IPS-15b (cell line): ENCODE data around the gene YEATS4.

Experiments used
- H3K27me3 ChIP-seq: one replicate; pipeline ENCODE4 v1.6.1; 2013; ENCODE audit warnings: low read length; ENCODE audit not compliant: control insufficient read depth, insufficient read depth
- H3K36me3 ChIP-seq: one replicate; pipeline ENCODE4 v1.6.1; 2013; ENCODE audit warnings: low read length; ENCODE audit not compliant: control insufficient read depth, insufficient read depth
- H3K4me1 ChIP-seq: one replicate; pipeline ENCODE4 v1.6.1; 2013; ENCODE audit warnings: mild to moderate bottlenecking, low read length; ENCODE audit not compliant: control insufficient read depth, insufficient read depth
- H3K4me3 ChIP-seq: one replicate; pipeline ENCODE4 v1.5.1; 2013; ENCODE audit warnings: low read depth, low read length
- H3K9ac ChIP-seq: one replicate; pipeline ENCODE4 v1.6.1; 2013; ENCODE audit warnings: low read depth, mild to moderate bottlenecking, low read length
- H3K9me3 ChIP-seq: one replicate; pipeline ENCODE4 v1.6.1; 2013; ENCODE audit warnings: mild to moderate bottlenecking, low read length; ENCODE audit not compliant: control insufficient read depth, insufficient read depth

YEATS4 gene

GRCh38 chr12:69345077-69345476, 14.5 kb upstream of the YEATS4 start:
- no peaks in the 10 kb centered on the region for H3K36me3 ChIP-seq
- H3K9ac ChIP-seq = no peak overlapping the region
- no peaks in the 10 kb centered on the region for H3K27me3 ChIP-seq
- H3K4me1 ChIP-seq = no peaks in the 10 kb centered on the region
- no peak overlapping the region for H3K4me3 ChIP-seq
- H3K9me3 ChIP-seq = no peaks in the 10 kb centered on the region

GRCh38 chr12:69345742-69346141, 13.8 kb upstream of the YEATS4 start:
- Histone ChIP-seq H3K4me3 (no peak overlapping the region), H3K4me1 (no peaks in the 10 kb centered on the region), H3K9me3 (no peaks in the 10 kb centered on the region), H3K27me3 (no peaks in the 10 kb centered on the region), H3K9ac (no peak overlapping the region), H3K36me3 (no peaks in the 10 kb centered on the region)

GRCh38 chr12:69348162-69348938, 11.2 kb upstream of the YEATS4 start, which contains the start of gene LYZ:
TSS of gene LYZ (plus strand) at chr12:69348381. CDS start at chr12:69348409, 28 bp downstream.
- no peak within 1 kb of the TSS for H3K4me3 ChIP-seq
- H3K9me3 ChIP-seq = no peaks in the 10 kb centered on the region
- H3K4me1 ChIP-seq = no peaks in the 10 kb centered on the region
- H3K36me3 ChIP-seq = no peaks in the 10 kb centered on the region
- H3K27me3 ChIP-seq = no peaks in the 10 kb centered on the region
- no peak within 1 kb of the TSS for H3K9ac ChIP-seq

GRCh38 chr12:69350002-69350626, 9.4 kb upstream of the YEATS4 start:
- Histone ChIP-seq H3K9ac (no peak overlapping the region), H3K36me3 (no peaks in the 10 kb centered on the region), H3K4me3 (no peak overlapping the region), H3K9me3 (no peaks in the 10 kb centered on the region), H3K4me1 (no peaks in the 10 kb centered on the region), H3K27me3 (no peaks in the 10 kb centered on the region)

GRCh38 chr12:69350777-69351176, 8.8 kb upstream of the YEATS4 start:
- Histone ChIP-seq H3K9ac (no peak overlapping the region), H3K4me3 (no peak overlapping the region)

GRCh38 chr12:69351462-69352236, 7.9 kb upstream of the YEATS4 start:
- H3K9ac ChIP-seq = no peak overlapping the region
- no peak overlapping the region for H3K4me3 ChIP-seq
- H3K9me3 ChIP-seq = no peaks in the 10 kb centered on the region

More at GRCh38 chr12:69350777-69351176, 8.8 kb upstream of the YEATS4 start:
- no peaks in the 10 kb centered on the region for H3K4me1 ChIP-seq
- no peaks in the 10 kb centered on the region for H3K36me3 ChIP-seq
- no peaks in the 10 kb centered on the region for H3K27me3 ChIP-seq
- no peaks in the 10 kb centered on the region for H3K9me3 ChIP-seq

GRCh38 chr12:69352904-69353303, 6.6 kb upstream of the YEATS4 start:
- H3K27me3 ChIP-seq = no peaks in the 10 kb centered on the region
- no peaks in the 10 kb centered on the region for H3K9me3 ChIP-seq
- H3K9ac ChIP-seq = no peak overlapping the region
- H3K36me3 ChIP-seq = no peaks in the 10 kb centered on the region
- no peaks in the 10 kb centered on the region for H3K4me1 ChIP-seq
- H3K4me3 ChIP-seq = no peak overlapping the region

More at GRCh38 chr12:69351462-69352236, 7.9 kb upstream of the YEATS4 start:
- H3K27me3 ChIP-seq = no peaks in the 10 kb centered on the region
- H3K36me3 ChIP-seq = no peaks in the 10 kb centered on the region
- no peaks in the 10 kb centered on the region for H3K4me1 ChIP-seq

- no peaks in the 10 kb centered on the region for H3K4me1 ChIP-seq
- H3K36me3 ChIP-seq = no peaks in the 10 kb centered on the region
- no peaks in the 10 kb centered on the region for H3K27me3 ChIP-seq
- no peaks in the 10 kb centered on the region for H3K9me3 ChIP-seq
- H3K4me3 ChIP-seq = no peak overlapping the region
- no peak overlapping the region for H3K9ac ChIP-seq
Observed at GRCh38 chr12:69354172-69354555, 5.4 kb upstream of the YEATS4 start.

- no peak overlapping the region for H3K4me3 ChIP-seq
- H3K4me1 ChIP-seq = no peaks in the 10 kb centered on the region
- H3K27me3 ChIP-seq = no peaks in the 10 kb centered on the region
- H3K9me3 ChIP-seq = no peaks in the 10 kb centered on the region
- no peaks in the 10 kb centered on the region for H3K36me3 ChIP-seq
- H3K9ac ChIP-seq = no peak overlapping the region
Observed at GRCh38 chr12:69354556-69355187, 4.9 kb upstream of the YEATS4 start.

GRCh38 chr12:69355363-69356028, 4.0 kb upstream of the YEATS4 start:
- H3K4me3 ChIP-seq = no peak overlapping the region
- H3K36me3 ChIP-seq = no peaks in the 10 kb centered on the region
- H3K4me1 ChIP-seq = no peaks in the 10 kb centered on the region
- no peaks in the 10 kb centered on the region for H3K27me3 ChIP-seq
- no peak overlapping the region for H3K9ac ChIP-seq
- H3K9me3 ChIP-seq = no peaks in the 10 kb centered on the region

GRCh38 chr12:69360348-69360672, 767 bp downstream of the YEATS4 start:
- peak overlapping the region; percentile 89 for H3K9ac ChIP-seq
- H3K9me3 ChIP-seq = no peaks in the 10 kb centered on the region
- H3K27me3 ChIP-seq = no peaks in the 10 kb centered on the region
- no peaks in the 10 kb centered on the region for H3K4me1 ChIP-seq
- H3K36me3 ChIP-seq = no peaks in the 10 kb centered on the region
- peak overlapping the region; percentile 96 for H3K4me3 ChIP-seq
